Calu3 (cell line): ENCODE results near the gene PLEKHA3. TPM values are rescaled to one million over a fixed set of nuclear protein-coding genes. Genes with fewer than 3 reads are reported as not detected.

Experiments
- BruUV-seq: library from RNA; stranded (reverse); fragments of 400-500 nt; replicated peaks from 2 replicates; lab custom pipeline; 2021; lab: Mats Ljungman, UMichigan
- CTCF ChIA-PET: fragments of 300-600 bp; sonication (Branson Sonifier 250); formaldehyde crosslinking; loops from one replicate; lab custom pipeline; 2022; ENCODE audit warnings: antibody characterized with exemption; lab: Charles Lee
- DNase-seq: peaks from one replicate; pipeline ENCODE4 v3.0.0; 2022
- H3K27ac Mint-ChIP-seq: one replicate; pipeline ENCODE4 v1.8.0; 2022; ENCODE audit warnings: mixed read lengths; ENCODE audit not compliant: unreplicated experiment
- H3K27me3 Mint-ChIP-seq: one replicate; pipeline ENCODE4 v1.8.0; 2022; ENCODE audit warnings: mixed read lengths; ENCODE audit not compliant: unreplicated experiment
- H3K36me3 Mint-ChIP-seq: one replicate; pipeline ENCODE4 v1.8.0; 2022; ENCODE audit warnings: mild to moderate bottlenecking, moderate library complexity, mixed read lengths; ENCODE audit not compliant: insufficient read depth, unreplicated experiment
- H3K4me1 Mint-ChIP-seq: one replicate; pipeline ENCODE4 v1.8.0; 2022; ENCODE audit warnings: mild to moderate bottlenecking, low read depth, mixed read lengths; ENCODE audit not compliant: unreplicated experiment
- H3K4me3 Mint-ChIP-seq: one replicate; pipeline ENCODE4 v1.8.0; 2022; ENCODE audit warnings: mild to moderate bottlenecking, low read depth, moderate library complexity, mixed read lengths; ENCODE audit not compliant: unreplicated experiment
- H3K9me3 Mint-ChIP-seq: one replicate; pipeline ENCODE4 v1.8.0; 2022; ENCODE audit warnings: low read depth, mixed read lengths; ENCODE audit not compliant: unreplicated experiment
- intact Hi-C: fragments of 100-400 bp; cut with micrococcal nuclease; formaldehyde crosslinking; loops from one replicate; pipeline ENCODE4 v1.10.0; 2022; ENCODE audit not compliant: unreplicated experiment
- total RNA-seq: library from RNA; stranded (reverse); gene quantifications from 2 replicates; pipeline ENCODE4 v1.2.3, GENCODE V29; 2022
- TF ChIP-seq, protein P1 (sequence below): fragments of 200-600 bp; IDR thresholded peaks from one replicate; pipeline ENCODE4 v1.8.0; 2022; ENCODE audit warnings: antibody characterized with exemption; ENCODE audit not compliant: unreplicated experiment

The PLEKHA3 gene
- total RNA-seq, 1 experiment from 2014 or later: 33.0 TPM

DNA sequence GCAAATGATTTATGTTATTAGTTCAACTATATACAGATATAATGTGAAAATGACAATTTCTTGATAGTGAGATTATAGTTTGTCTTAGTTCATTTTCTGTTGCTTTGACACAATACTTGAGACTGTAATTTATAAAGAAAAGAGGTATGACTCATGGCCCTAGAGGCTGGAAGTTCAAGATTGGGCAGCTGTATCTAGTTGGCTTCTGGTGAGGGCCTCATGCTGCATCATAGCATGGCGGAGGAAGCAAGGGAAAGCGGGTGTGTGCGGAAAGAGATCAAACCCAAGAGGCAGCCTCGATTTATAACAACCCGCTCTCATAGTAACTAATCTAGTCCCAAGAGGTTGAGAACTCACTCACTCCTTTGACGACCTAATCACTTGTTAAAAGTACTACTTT, 11.4 kb downstream of the PLEKHA3 start:
- H3K27me3 Mint-ChIP-seq: no peaks in the 10 kb centered on the region
- DNase-seq: no peak
- CTCF ChIA-PET: no interaction called here
- no TSS peak for BruUV-seq
- peaks cover 26% of the 10 kb centered on the region for H3K36me3 Mint-ChIP-seq
- intact Hi-C loops: no loop called here
- TF ChIP-seq, protein P1, sequence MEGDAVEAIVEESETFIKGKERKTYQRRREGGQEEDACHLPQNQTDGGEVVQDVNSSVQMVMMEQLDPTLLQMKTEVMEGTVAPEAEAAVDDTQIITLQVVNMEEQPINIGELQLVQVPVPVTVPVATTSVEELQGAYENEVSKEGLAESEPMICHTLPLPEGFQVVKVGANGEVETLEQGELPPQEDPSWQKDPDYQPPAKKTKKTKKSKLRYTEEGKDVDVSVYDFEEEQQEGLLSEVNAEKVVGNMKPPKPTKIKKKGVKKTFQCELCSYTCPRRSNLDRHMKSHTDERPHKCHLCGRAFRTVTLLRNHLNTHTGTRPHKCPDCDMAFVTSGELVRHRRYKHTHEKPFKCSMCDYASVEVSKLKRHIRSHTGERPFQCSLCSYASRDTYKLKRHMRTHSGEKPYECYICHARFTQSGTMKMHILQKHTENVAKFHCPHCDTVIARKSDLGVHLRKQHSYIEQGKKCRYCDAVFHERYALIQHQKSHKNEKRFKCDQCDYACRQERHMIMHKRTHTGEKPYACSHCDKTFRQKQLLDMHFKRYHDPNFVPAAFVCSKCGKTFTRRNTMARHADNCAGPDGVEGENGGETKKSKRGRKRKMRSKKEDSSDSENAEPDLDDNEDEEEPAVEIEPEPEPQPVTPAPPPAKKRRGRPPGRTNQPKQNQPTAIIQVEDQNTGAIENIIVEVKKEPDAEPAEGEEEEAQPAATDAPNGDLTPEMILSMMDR: no peak
- no peaks in the 10 kb centered on the region for H3K4me1 Mint-ChIP-seq
- no peaks in the 10 kb centered on the region for H3K9me3 Mint-ChIP-seq
- no peak overlapping the region for H3K27ac Mint-ChIP-seq
- no peak overlapping the region for H3K4me3 Mint-ChIP-seq

DNA sequence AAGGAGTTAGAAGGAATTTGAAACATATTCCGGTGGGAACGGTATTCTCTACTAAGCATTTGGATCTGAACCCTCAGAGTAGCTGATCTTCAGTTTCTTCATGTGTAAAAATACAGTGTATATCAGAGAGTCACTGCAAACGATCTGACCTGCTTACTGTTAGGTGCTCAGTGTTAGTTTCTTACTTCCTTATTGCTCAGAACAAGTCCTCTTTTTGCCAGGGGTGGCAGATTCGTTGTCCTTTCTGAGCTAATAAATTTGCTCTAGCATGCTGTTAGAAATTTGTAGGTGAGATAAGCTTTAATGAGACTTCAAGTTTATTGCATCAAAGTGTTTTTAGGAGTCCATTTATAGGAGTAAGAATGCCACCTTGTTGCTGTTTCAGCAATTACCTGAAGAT, 15.8 kb downstream of the PLEKHA3 start:
- BruUV-seq: no TSS peak

DNA sequence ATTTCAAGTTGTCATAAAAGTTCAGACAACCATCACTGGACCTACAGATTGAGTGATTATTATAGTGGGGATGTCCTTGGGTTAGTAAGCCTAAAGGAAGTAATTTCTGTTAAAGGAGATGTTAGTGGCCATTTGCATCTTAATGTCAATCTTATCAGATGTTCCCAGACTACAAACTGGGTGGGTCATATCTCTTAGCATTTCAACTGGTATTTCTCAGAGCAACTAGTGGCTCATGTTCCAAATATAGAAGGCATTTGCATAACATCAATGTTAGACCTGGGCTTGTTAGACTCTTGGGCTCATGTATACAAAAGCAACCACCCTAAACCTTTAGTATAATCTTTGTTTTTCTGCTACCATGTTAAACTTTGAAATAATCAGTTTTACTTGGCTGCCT, 17.9 kb downstream of the PLEKHA3 start:
- Mint-ChIP-seq H3K9me3 (no peaks in the 10 kb centered on the region), H3K27me3 (no peaks in the 10 kb centered on the region), H3K36me3 (peaks cover 29% of the 10 kb centered on the region), H3K27ac (no peak overlapping the region), H3K4me1 (no peaks in the 10 kb centered on the region), H3K4me3 (no peak overlapping the region)
- CTCF ChIA-PET: no interaction called here
- no TSS peak for BruUV-seq
- no peak for DNase-seq
- intact Hi-C loops: no loop called here
- TF ChIP-seq, protein P1: no peak

More for the DNA sequence above, 15.8 kb downstream of the PLEKHA3 start:
- CTCF ChIA-PET: no interaction called here
- TF ChIP-seq, protein P1: no peak
- H3K36me3 Mint-ChIP-seq: peaks cover 22% of the 10 kb centered on the region
- H3K27ac Mint-ChIP-seq: no peak overlapping the region
- no peaks in the 10 kb centered on the region for H3K9me3 Mint-ChIP-seq
- no peaks in the 10 kb centered on the region for H3K27me3 Mint-ChIP-seq
- H3K4me3 Mint-ChIP-seq: no peak overlapping the region
- intact Hi-C loops: no loop called here
- H3K4me1 Mint-ChIP-seq: no peaks in the 10 kb centered on the region
- no peak for DNase-seq

DNA sequence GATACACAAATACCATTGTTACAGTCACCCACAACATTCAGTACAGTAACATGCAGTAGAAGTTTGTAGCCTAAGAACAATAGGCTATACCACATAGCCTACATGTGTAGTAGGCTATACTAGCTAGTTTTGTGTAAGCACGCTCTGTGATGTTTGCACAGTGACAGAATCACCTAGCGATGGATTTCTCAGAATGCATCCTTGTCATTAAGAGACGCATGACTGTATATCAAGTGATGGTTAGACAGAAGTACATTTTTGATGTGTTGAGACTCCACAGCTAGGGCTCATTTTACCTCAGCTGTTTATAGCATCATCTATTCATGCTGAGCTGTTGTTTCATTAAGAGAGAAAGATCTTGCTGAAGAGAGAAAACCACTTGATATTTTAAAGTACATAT, 19.4 kb downstream of the PLEKHA3 start:
- no peak for DNase-seq
- H3K27me3 Mint-ChIP-seq: no peaks in the 10 kb centered on the region
- no peaks in the 10 kb centered on the region for H3K4me1 Mint-ChIP-seq
- no peak overlapping the region for H3K27ac Mint-ChIP-seq
- intact Hi-C loops: no loop called here
- CTCF ChIA-PET: no interaction called here
- TF ChIP-seq, protein P1: no peak
- H3K36me3 Mint-ChIP-seq: peaks cover 27% of the 10 kb centered on the region
- H3K9me3 Mint-ChIP-seq: no peaks in the 10 kb centered on the region
- BruUV-seq: no TSS peak
- no peak overlapping the region for H3K4me3 Mint-ChIP-seq
